GM23338 (cell line): ENCODE data around the gene ZNF532. TPM values are rescaled to one million over a fixed set of nuclear protein-coding genes. Genes with fewer than 3 reads are reported as not detected.

Source experiments
- ATAC-seq: fragments of 200-7000 bp; cut with Tn5 transposase; 3 replicates; pipeline ENCODE4 v1.9.1; 2020
- DNase-seq: peaks from one replicate; pipeline ENCODE4 v3.0.0-alpha.2; 2015; ENCODE audit warnings: low spot score
- H2AFZ ChIP-seq: fragments of 200-600 bp; sonication (generic); 2 replicates; pipeline ENCODE4 v1.8.0; 2016; ENCODE audit warnings: antibody characterized with exemption, mild to moderate bottlenecking, moderate library complexity
- H3F3A ChIP-seq: fragments of 200-600 bp; sonication (generic); replicated peaks from 2 replicates; pipeline ENCODE4 v1.8.0; 2017; ENCODE audit warnings: antibody characterized with exemption, mixed run types, low read depth
- H3K27ac ChIP-seq: fragments of 200-600 bp; sonication (generic); 2 replicates; pipeline ENCODE4 v1.6.1; 2016; ENCODE audit warnings: low read depth
- H3K27me3 ChIP-seq: fragments of 200-600 bp; sonication (generic); 2 replicates; pipeline ENCODE4 v1.8.0; 2016; ENCODE audit warnings: mild to moderate bottlenecking, mixed run types, moderate library complexity; ENCODE audit not compliant: insufficient read depth
- H3K36me3 ChIP-seq: fragments of 200-600 bp; sonication (generic); 2 replicates; pipeline ENCODE4 v1.8.0; 2016; ENCODE audit warnings: mild to moderate bottlenecking; ENCODE audit not compliant: insufficient read depth
- H3K4me1 ChIP-seq: fragments of 200-600 bp; sonication (generic); 2 replicates; pipeline ENCODE4 v1.8.0; 2016; ENCODE audit warnings: mild to moderate bottlenecking, moderate library complexity; ENCODE audit not compliant: insufficient read depth
- H3K4me2 ChIP-seq: fragments of 200-600 bp; sonication (generic); 2 replicates; pipeline ENCODE4 v1.7.1; 2017; ENCODE audit warnings: mixed run types
- H3K4me3 ChIP-seq: fragments of 200-600 bp; sonication (generic); 2 replicates; pipeline ENCODE4 v1.6.1; 2016; ENCODE audit warnings: mixed run types
- H3K79me2 ChIP-seq: fragments of 200-600 bp; sonication (generic); replicated peaks from 2 replicates; pipeline ENCODE4 v1.8.0; 2017; ENCODE audit warnings: mild to moderate bottlenecking; ENCODE audit not compliant: insufficient read depth
- H3K9me2 ChIP-seq: fragments of 200-600 bp; sonication (generic); 2 replicates; pipeline ENCODE4 v1.8.0; 2017; ENCODE audit not compliant: insufficient read depth
- H4K20me1 ChIP-seq: fragments of 200-600 bp; sonication (generic); replicated peaks from 2 replicates; pipeline ENCODE4 v1.8.0; 2017; ENCODE audit warnings: mild to moderate bottlenecking; ENCODE audit not compliant: insufficient read depth
- H3K27ac Mint-ChIP-seq: 2 replicates; pipeline ENCODE4 v1.8.0; 2020; ENCODE audit warnings: inconsistent platforms, mild to moderate bottlenecking, moderate library complexity, mixed read lengths
- H3K27me3 Mint-ChIP-seq: 3 replicates; pipeline ENCODE4 v1.8.0; 2022; ENCODE audit warnings: low read depth, mild to moderate bottlenecking, moderate library complexity, mixed read lengths, inconsistent platforms; ENCODE audit not compliant: insufficient read depth, poor library complexity
- H3K36me3 Mint-ChIP-seq: 3 replicates; pipeline ENCODE4 v1.8.0; 2021; ENCODE audit warnings: low read depth, mild to moderate bottlenecking, inconsistent platforms, moderate library complexity, mixed read lengths
- H3K4me1 Mint-ChIP-seq: 3 replicates; pipeline ENCODE4 v1.8.0; 2020; ENCODE audit warnings: mild to moderate bottlenecking, inconsistent platforms, mixed read lengths
- H3K4me3 Mint-ChIP-seq: 3 replicates; pipeline ENCODE4 v1.8.0; 2021; ENCODE audit warnings: moderate library complexity, mild to moderate bottlenecking, inconsistent platforms, mixed read lengths
- H3K9me3 Mint-ChIP-seq: 3 replicates; pipeline ENCODE4 v1.8.0; 2020; ENCODE audit warnings: moderate library complexity, mild to moderate bottlenecking, inconsistent platforms, mixed read lengths
- CREB1 ChIP-seq: fragments of 250-450 bp; sonication (Bioruptor Pico); IDR thresholded peaks from 2 replicates; pipeline ENCODE4 v1.5.0; 2020; ENCODE audit warnings: low read depth, mild to moderate bottlenecking, moderate library complexity
- EZH2 ChIP-seq: fragments of 200-600 bp; sonication (generic); IDR thresholded peaks from one replicate; pipeline ENCODE4 v1.8.0; 2017; ENCODE audit warnings: antibody characterized with exemption, mild to moderate bottlenecking, low read depth; ENCODE audit not compliant: unreplicated experiment
- EZH2phosphoT487 ChIP-seq: fragments of 200-600 bp; sonication (generic); IDR thresholded peaks from one replicate; pipeline ENCODE4 v1.8.1; 2018; ENCODE audit warnings: antibody characterized with exemption; ENCODE audit not compliant: unreplicated experiment
- JUNB ChIP-seq: IDR thresholded peaks from one replicate; pipeline ENCODE4 v1.6.1; 2016; ENCODE audit warnings: antibody characterized with exemption; ENCODE audit not compliant: unreplicated experiment
- NANOG ChIP-seq: IDR thresholded peaks from 2 replicates; pipeline ENCODE4 v1.6.1; 2016; ENCODE audit warnings: antibody characterized with exemption, borderline replicate concordance
- POLR2AphosphoS5 ChIP-seq: IDR thresholded peaks from 2 replicates; pipeline ENCODE4 v1.6.1; 2016; ENCODE audit warnings: antibody characterized with exemption, low read depth
- STAT1 ChIP-seq: IDR thresholded peaks from one replicate; pipeline ENCODE4 v1.6.1; 2016; ENCODE audit warnings: antibody characterized with exemption; ENCODE audit not compliant: unreplicated experiment
- ZNF114 ChIP-seq: fragments of 250-450 bp; sonication (Bioruptor Pico); IDR thresholded peaks from 2 replicates; pipeline ENCODE4 v1.5.0; 2020; ENCODE audit warnings: mild to moderate bottlenecking, moderate library complexity
- ZNF331 ChIP-seq: fragments of 250-450 bp; sonication (Bioruptor Pico); IDR thresholded peaks from 2 replicates; pipeline ENCODE4 v1.5.0; 2020; ENCODE audit warnings: low read depth, mild to moderate bottlenecking, moderate library complexity
- polyA plus RNA-seq: library from polyadenylated mRNA; unstranded; fragments of >200 nt; fragmentation: Nextera tagmentation; extraction: Ambion mirVana; gene quantifications from 2 replicates; pipeline ENCODE4 v1.2.1, GENCODE V29; 2016
- total RNA-seq: library from RNA; depleted of rRNA; stranded (reverse); fragments of >200 nt; shearing (Covaris generic); gene quantifications from 2 replicates; pipeline ENCODE4 v1.2.3, GENCODE V29; 2014
- TF ChIP-seq, protein P1 (sequence below): IDR thresholded peaks from 2 replicates; pipeline ENCODE4 v1.6.1; 2016; ENCODE audit warnings: antibody characterized with exemption
- TF ChIP-seq, protein P2 (sequence below): fragments of 250-450 bp; sonication (Bioruptor Pico); IDR thresholded peaks from 2 replicates; pipeline ENCODE4 v1.5.0; 2020; ENCODE audit warnings: mild to moderate bottlenecking, moderate library complexity

ZNF532 gene
- total and polyA plus RNA-seq, 2 experiments from 2014 or later = 51.5 to 225 TPM

DNA sequence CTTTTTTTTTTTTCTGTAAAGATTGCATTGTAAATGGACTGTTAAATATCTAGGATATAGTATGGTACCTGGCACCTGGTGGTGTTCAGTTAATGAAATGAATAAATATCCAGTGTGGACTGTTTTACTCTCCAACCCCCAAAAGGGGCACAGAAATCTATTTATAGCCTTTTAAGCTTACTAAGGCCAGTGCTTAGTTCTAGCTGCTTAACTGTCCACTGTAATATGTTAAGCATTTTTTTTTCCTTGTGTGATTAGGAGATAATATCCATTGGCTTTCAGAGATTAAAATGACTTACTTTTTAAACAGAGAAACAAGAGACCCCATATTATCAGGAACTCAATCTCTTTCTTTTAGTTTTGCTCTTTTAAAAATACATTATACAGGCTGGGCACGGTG lies 84.4 kb downstream of the ZNF532 start:
- Mint-ChIP-seq H3K36me3 (peaks cover 91% of the 10 kb centered on the region), H3K9me3 (no peaks in the 10 kb centered on the region), H3K4me1 (peaks cover 14% of the 10 kb centered on the region; the same call in 2 of the 3 replicates), H3K4me3 (no peak overlapping the region), H3K27ac (no peak overlapping the region), H3K27me3 (peaks cover 26% of the 10 kb centered on the region)
- H4K20me1 ChIP-seq = peaks cover 29% of the 10 kb centered on the region; the same call in 1 of the 2 replicates
- peak overlapping the region; percentile 52 for H3K27ac ChIP-seq
- H3K9me2 ChIP-seq = no peaks in the 10 kb centered on the region
- no peak overlapping the region for H2AFZ ChIP-seq
- TF ChIP-seq ZNF331 (CRISPR knock-in tag) (no peak), CREB1 (CRISPR knock-in tag) (no peak), EZH2phosphoT487 (no peak), JUNB (no peak), POLR2AphosphoS5 (no peak), ZNF114 (CRISPR knock-in tag) (no peak), EZH2 (no peak), NANOG (no peak)
- TF ChIP-seq, protein P1, sequence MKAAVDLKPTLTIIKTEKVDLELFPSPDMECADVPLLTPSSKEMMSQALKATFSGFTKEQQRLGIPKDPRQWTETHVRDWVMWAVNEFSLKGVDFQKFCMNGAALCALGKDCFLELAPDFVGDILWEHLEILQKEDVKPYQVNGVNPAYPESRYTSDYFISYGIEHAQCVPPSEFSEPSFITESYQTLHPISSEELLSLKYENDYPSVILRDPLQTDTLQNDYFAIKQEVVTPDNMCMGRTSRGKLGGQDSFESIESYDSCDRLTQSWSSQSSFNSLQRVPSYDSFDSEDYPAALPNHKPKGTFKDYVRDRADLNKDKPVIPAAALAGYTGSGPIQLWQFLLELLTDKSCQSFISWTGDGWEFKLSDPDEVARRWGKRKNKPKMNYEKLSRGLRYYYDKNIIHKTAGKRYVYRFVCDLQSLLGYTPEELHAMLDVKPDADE = no peak
- peaks cover 8% of the 10 kb centered on the region for H3K4me1 ChIP-seq
- peaks cover 68% of the 10 kb centered on the region for H3K36me3 ChIP-seq
- H3K27me3 ChIP-seq = no peaks in the 10 kb centered on the region
- H3F3A ChIP-seq = peaks cover 22% of the 10 kb centered on the region
- peaks cover 68% of the 10 kb centered on the region for H3K79me2 ChIP-seq
- no peak overlapping the region for H3K4me3 ChIP-seq
- DNase-seq (no peak), ATAC-seq (no peak)
- H3K4me2 ChIP-seq = no peak overlapping the region

DNA sequence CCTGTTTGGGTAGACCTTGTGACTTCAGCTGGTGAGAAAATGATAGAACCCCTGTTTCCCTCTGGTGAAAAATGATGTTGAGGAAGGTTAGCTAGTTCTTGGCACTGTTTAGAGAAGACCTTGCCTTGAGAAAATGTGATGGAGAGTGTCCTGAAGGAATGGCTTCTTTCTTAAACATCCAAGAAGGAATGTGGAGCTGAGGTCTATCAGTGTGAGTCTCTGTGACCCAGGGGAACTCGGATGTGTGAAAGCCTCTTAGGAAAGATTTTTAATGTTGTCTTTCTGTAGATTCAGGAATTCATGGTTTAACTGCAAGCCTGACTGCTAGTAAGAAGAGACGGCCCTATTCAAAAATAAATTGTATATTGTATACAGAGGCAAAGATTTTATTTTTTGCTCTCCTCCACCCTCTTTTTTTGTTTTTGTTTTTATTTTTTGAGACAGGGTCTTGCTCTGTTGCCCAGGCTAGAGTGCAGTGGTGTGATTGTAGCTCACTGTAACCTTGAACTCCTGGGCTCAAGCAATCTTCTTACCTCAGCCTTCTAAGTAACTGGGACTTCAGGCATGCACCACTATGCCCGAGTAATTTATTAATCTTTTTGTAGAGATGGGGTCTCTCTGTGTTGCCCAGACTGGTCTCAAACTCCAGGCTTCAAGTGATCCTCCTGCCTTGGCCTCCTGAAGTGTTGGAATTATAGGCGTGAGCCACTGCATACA lies 87.5 kb downstream of the ZNF532 start:
- Histone ChIP-seq H3K4me2 (no peak overlapping the region), H3K4me1 (no peaks in the 10 kb centered on the region), H3F3A (peaks cover 7% of the 10 kb centered on the region; the same call in 1 of the 2 replicates), H3K27me3 (no peaks in the 10 kb centered on the region), H3K4me3 (no peak overlapping the region), H3K27ac (peak overlapping the region; percentile 70), H3K9me2 (no peaks in the 10 kb centered on the region), H2AFZ (no peak overlapping the region), H4K20me1 (peaks cover 10% of the 10 kb centered on the region; the same call in 1 of the 2 replicates), H3K79me2 (peaks cover 65% of the 10 kb centered on the region), H3K36me3 (peaks cover 57% of the 10 kb centered on the region)
- no peak for TF ChIP-seq ZNF114 (CRISPR knock-in tag)
- no peak for TF ChIP-seq POLR2AphosphoS5
- no peak for TF ChIP-seq ZNF331 (CRISPR knock-in tag)
- TF ChIP-seq EZH2phosphoT487 = no peak
- TF ChIP-seq, protein P2, sequence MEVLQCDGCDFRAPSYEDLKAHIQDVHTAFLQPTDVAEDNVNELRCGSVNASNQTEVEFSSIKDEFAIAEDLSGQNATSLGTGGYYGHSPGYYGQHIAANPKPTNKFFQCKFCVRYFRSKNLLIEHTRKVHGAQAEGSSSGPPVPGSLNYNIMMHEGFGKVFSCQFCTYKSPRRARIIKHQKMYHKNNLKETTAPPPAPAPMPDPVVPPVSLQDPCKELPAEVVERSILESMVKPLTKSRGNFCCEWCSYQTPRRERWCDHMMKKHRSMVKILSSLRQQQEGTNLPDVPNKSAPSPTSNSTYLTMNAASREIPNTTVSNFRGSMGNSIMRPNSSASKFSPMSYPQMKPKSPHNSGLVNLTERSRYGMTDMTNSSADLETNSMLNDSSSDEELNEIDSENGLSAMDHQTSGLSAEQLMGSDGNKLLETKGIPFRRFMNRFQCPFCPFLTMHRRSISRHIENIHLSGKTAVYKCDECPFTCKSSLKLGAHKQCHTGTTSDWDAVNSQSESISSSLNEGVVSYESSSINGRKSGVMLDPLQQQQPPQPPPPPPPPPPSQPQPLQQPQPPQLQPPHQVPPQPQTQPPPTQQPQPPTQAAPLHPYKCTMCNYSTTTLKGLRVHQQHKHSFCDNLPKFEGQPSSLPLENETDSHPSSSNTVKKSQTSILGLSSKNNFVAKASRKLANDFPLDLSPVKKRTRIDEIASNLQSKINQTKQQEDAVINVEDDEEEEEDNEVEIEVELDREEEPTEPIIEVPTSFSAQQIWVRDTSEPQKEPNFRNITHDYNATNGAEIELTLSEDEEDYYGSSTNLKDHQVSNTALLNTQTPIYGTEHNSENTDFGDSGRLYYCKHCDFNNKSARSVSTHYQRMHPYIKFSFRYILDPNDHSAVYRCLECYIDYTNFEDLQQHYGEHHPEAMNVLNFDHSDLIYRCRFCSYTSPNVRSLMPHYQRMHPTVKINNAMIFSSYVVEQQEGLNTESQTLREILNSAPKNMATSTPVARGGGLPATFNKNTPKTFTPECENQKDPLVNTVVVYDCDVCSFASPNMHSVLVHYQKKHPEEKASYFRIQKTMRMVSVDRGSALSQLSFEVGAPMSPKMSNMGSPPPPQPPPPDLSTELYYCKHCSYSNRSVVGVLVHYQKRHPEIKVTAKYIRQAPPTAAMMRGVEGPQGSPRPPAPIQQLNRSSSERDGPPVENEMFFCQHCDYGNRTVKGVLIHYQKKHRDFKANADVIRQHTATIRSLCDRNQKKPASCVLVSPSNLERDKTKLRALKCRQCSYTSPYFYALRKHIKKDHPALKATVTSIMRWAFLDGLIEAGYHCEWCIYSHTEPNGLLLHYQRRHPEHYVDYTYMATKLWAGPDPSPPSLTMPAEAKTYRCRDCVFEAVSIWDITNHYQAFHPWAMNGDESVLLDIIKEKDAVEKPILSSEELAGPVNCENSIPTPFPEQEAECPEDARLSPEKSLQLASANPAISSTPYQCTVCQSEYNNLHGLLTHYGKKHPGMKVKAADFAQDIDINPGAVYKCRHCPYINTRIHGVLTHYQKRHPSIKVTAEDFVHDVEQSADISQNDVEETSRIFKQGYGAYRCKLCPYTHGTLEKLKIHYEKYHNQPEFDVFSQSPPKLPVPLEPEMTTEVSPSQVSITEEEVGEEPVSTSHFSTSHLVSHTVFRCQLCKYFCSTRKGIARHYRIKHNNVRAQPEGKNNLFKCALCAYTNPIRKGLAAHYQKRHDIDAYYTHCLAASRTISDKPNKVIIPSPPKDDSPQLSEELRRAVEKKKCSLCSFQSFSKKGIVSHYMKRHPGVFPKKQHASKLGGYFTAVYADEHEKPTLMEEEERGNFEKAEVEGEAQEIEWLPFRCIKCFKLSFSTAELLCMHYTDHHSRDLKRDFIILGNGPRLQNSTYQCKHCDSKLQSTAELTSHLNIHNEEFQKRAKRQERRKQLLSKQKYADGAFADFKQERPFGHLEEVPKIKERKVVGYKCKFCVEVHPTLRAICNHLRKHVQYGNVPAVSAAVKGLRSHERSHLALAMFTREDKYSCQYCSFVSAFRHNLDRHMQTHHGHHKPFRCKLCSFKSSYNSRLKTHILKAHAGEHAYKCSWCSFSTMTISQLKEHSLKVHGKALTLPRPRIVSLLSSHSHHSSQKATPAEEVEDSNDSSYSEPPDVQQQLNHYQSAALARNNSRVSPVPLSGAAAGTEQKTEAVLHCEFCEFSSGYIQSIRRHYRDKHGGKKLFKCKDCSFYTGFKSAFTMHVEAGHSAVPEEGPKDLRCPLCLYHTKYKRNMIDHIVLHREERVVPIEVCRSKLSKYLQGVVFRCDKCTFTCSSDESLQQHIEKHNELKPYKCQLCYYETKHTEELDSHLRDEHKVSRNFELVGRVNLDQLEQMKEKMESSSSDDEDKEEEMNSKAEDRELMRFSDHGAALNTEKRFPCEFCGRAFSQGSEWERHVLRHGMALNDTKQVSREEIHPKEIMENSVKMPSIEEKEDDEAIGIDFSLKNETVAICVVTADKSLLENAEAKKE (CRISPR knock-in tag) = no peak
- no peak for TF ChIP-seq STAT1
- TF ChIP-seq, protein P1 = no peak
- DNase-seq (no peak), ATAC-seq (no peak)
- no peak overlapping the region for H3K4me3 Mint-ChIP-seq
- H3K27ac Mint-ChIP-seq = peak overlapping the region; percentile 51
- H3K4me1 Mint-ChIP-seq = peaks cover 4% of the 10 kb centered on the region; the same call in 1 of the 3 replicates
- H3K27me3 Mint-ChIP-seq = peaks cover 13% of the 10 kb centered on the region
- H3K36me3 Mint-ChIP-seq = peaks cover 89% of the 10 kb centered on the region
- no peaks in the 10 kb centered on the region for H3K9me3 Mint-ChIP-seq
